ENCODE measurements around the gene HS3ST4. TPM values are rescaled to one million over a fixed set of nuclear protein-coding genes. Genes with fewer than 3 reads are reported as not detected.

Gene HS3ST4
- total RNA-seq, 6 experiments from 2014 or later: not detected

DNA sequence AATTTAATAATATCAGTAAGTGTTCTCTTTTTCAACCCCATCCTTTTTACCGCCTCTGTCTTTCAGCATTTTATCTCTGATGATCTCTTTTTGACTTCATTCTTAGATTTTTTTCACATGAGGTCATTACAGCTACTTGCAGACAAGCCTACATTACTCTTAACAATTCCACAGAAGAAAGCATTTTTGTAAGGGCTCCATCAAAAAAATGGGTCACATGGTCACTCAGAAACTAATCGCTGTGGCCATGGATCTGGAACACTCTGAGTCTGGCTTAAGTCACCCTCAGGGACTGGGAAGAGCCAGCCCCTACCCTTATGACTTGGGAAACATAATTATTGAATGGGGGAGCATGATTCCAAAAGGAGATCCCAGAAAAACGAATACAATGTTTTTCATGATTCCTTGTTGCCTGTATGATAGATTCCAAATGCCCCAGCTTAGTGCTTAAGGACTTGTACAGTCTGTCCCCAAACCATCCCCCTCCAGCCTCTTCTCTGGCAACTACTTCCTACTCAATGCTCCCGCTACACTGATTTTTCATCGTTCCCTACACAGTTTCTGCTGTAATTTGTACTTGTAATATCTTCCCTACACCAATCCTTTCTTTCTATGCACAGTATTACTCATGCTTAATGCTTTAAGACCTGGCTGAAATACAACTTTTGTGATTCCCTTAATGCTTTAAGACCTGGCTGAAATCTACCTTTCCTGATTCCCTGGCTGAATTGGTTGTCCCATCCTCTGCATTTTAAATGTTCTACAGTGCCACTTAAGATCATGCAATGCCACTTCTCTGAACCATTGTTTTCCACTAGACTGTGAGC lies 457.8 kb downstream of the HS3ST4 start:
- WGBS (ENCODE audit: insufficient coverage, low coverage, low lambda C conversion rate, missing lambda C conversion rate): 51% methylated on average over 5 of the region's 5 CpGs
- H3K27me3 ChIP-seq: no peaks in the 10 kb centered on the region
- H3K4me3 ChIP-seq: no peak overlapping the region
- H3K9me3 ChIP-seq: no peaks in the 10 kb centered on the region
- TF ChIP-seq, protein P1, sequence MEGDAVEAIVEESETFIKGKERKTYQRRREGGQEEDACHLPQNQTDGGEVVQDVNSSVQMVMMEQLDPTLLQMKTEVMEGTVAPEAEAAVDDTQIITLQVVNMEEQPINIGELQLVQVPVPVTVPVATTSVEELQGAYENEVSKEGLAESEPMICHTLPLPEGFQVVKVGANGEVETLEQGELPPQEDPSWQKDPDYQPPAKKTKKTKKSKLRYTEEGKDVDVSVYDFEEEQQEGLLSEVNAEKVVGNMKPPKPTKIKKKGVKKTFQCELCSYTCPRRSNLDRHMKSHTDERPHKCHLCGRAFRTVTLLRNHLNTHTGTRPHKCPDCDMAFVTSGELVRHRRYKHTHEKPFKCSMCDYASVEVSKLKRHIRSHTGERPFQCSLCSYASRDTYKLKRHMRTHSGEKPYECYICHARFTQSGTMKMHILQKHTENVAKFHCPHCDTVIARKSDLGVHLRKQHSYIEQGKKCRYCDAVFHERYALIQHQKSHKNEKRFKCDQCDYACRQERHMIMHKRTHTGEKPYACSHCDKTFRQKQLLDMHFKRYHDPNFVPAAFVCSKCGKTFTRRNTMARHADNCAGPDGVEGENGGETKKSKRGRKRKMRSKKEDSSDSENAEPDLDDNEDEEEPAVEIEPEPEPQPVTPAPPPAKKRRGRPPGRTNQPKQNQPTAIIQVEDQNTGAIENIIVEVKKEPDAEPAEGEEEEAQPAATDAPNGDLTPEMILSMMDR (IDR thresholded peaks at IDR 0.05): no peak
- TF ChIP-seq POLR2A (IDR thresholded peaks at IDR 0.05): no peak
- ATAC-seq (no peak), DNase-seq (no peak)
- intact Hi-C loops (cut with DNase I): no loop called here
- no peaks in the 10 kb centered on the region for H3K4me1 ChIP-seq
- no peak overlapping the region for H3K27ac ChIP-seq
- H3K36me3 ChIP-seq: no peaks in the 10 kb centered on the region

DNA sequence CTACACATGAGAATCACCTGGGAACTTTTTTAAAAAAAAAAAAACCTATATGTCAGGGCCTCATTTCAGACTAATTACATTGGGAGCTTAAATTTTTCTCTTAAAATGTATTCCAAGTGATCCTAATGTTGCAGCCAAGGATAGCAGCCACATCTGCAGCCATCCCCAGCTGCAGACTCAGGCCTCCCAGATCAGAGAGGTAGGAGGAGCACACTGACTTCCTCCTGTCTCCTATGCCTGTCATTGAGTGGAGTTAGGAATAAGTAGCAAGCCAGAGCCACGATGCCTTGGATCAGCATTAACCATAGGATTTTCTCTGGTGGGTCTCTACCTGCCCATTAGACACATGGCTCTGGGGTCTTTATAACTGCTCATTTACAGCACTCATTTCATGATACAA lies 463.5 kb downstream of the HS3ST4 start:
- TF ChIP-seq, protein P1 (IDR thresholded peaks at IDR 0.05): no peak
- TF ChIP-seq POLR2A (IDR thresholded peaks at IDR 0.05): no peak
- intact Hi-C loops (cut with DNase I): no loop called here
- H3K4me1 ChIP-seq: no peaks in the 10 kb centered on the region
- ATAC-seq (no peak), DNase-seq (no peak)
- no peak overlapping the region for H3K27ac ChIP-seq
- H3K9me3 ChIP-seq: no peaks in the 10 kb centered on the region
- H3K36me3 ChIP-seq: no peaks in the 10 kb centered on the region
- no peaks in the 10 kb centered on the region for H3K27me3 ChIP-seq
- no peak overlapping the region for H3K4me3 ChIP-seq
- no CpG with 5 or more reads among the region's 1 CpG for WGBS (ENCODE audit: insufficient coverage, low coverage, low lambda C conversion rate, missing lambda C conversion rate)

DNA sequence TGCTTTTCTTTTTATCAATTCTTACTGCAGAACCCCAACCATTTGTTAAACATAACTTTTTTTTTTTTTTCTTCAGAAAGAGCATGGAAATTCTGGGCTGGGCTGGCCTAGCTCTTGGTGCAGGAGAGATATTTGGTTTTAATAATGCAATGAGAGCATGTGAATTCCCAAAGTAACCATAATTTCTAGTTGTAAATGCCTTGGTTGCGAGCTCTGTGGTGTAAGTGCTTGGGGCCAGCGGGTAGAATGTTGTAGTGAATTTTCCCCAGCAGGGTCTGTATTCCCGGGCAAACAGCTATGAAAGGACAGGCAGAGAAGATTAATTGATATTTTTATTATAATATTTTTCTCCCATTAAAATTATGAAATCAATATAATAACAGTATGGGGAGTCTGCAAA lies 465.6 kb downstream of the HS3ST4 start:
- Histone ChIP-seq H3K9me3 (no peaks in the 10 kb centered on the region), H3K36me3 (no peaks in the 10 kb centered on the region), H3K4me3 (no peak overlapping the region), H3K4me1 (no peaks in the 10 kb centered on the region), H3K27me3 (no peaks in the 10 kb centered on the region), H3K27ac (no peak overlapping the region)
- no peak for ATAC-seq
- no peak for DNase-seq
- no peak for TF ChIP-seq POLR2A (IDR thresholded peaks at IDR 0.05)
- TF ChIP-seq, protein P1 (IDR thresholded peaks at IDR 0.05): no peak
- WGBS (ENCODE audit: insufficient coverage, low coverage, low lambda C conversion rate, missing lambda C conversion rate): 70% methylated on average over 3 of the region's 3 CpGs
- intact Hi-C loops (cut with DNase I): no loop called here

DNA sequence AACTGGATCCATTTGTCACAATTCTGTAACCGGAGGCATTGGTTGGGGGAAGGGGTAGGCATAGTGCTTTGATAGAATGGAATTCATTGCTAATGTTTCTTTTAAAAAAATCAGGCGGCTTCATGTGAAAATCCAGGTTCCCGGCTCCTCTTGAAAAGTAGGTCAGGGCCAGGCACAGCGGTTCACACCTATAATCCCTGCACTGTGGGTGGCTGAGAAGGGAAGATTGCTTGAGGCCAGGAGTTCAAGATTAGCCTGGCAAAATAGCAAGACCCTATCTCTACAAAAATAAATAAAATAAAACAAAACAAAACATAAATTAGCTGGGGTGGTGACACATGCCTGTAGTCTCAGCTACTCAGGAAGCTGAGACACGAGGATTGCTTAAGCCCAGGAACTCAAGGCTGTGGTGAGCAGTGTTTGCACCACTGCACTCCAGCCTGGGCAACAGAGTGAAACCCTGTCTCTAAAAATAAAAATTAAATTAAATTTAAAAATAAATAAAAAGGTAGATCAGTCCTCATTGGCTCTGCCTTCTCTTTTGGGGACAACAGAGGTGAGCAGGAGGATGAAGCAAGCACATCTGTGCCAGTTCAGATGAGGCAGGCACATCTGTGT lies 466.5 kb downstream of the HS3ST4 start:
- no peak for TF ChIP-seq POLR2A (IDR thresholded peaks at IDR 0.05)
- TF ChIP-seq, protein P1 (IDR thresholded peaks at IDR 0.05): no peak
- no peak overlapping the region for H3K4me3 ChIP-seq
- H3K4me1 ChIP-seq: no peaks in the 10 kb centered on the region
- no peaks in the 10 kb centered on the region for H3K9me3 ChIP-seq
- no peaks in the 10 kb centered on the region for H3K27me3 ChIP-seq
- intact Hi-C loops (cut with DNase I): no loop called here
- no peak overlapping the region for H3K27ac ChIP-seq
- DNase-seq: no peak
- no peak for ATAC-seq
- 51% methylated on average over 5 of the region's 5 CpGs for WGBS (ENCODE audit: insufficient coverage, low coverage, low lambda C conversion rate, missing lambda C conversion rate)
- H3K36me3 ChIP-seq: no peaks in the 10 kb centered on the region
